HepG2 (cell line): Measurements from ENCODE around the gene POLR1G. TPM values are rescaled to one million over a fixed set of nuclear protein-coding genes. Genes with fewer than 3 reads are reported as not detected.

Experiments used
- DBP ChIP-seq: sonication (generic); formaldehyde crosslinking; IDR thresholded peaks from 2 replicates; pipeline ENCODE4 v1.4.0; 2020; ENCODE audit warnings: missing genetic modification reagents; ENCODE audit errors: not compliant biosample characterization
- ERF ChIP-seq: IDR thresholded peaks from 2 replicates; pipeline ENCODE4 v1.6.1; 2018; ENCODE audit warnings: missing biosample characterization, missing genetic modification reagents
- GABPB1 ChIP-seq: IDR thresholded peaks from 2 replicates; pipeline ENCODE4 v1.6.1; 2016; ENCODE audit warnings: mild to moderate bottlenecking, missing genetic modification reagents, moderate library complexity, missing compliant biosample characterization
- LBX2 ChIP-seq: sonication (generic); formaldehyde crosslinking; IDR thresholded peaks from 2 replicates; pipeline ENCODE4 v1.5.0; 2020; ENCODE audit warnings: missing genetic modification reagents, mild to moderate bottlenecking, borderline replicate concordance
- NRL ChIP-seq: sonication (generic); formaldehyde crosslinking; IDR thresholded peaks from 2 replicates; pipeline ENCODE4 v1.5.0; 2020; ENCODE audit warnings: missing genetic modification reagents, mild to moderate bottlenecking, moderate library complexity, borderline replicate concordance
- PHF20 ChIP-seq: sonication (generic); formaldehyde crosslinking; IDR thresholded peaks from 2 replicates; pipeline ENCODE4 v1.5.0; 2020; ENCODE audit warnings: mild to moderate bottlenecking, missing genetic modification reagents
- PRDM15 ChIP-seq: sonication (generic); formaldehyde crosslinking; IDR thresholded peaks from 2 replicates; pipeline ENCODE4 v1.4.0; 2020; ENCODE audit warnings: missing genetic modification reagents
- RBAK ChIP-seq: sonication (generic); formaldehyde crosslinking; IDR thresholded peaks from 2 replicates; pipeline ENCODE4 v1.5.1; 2020; ENCODE audit warnings: mild to moderate bottlenecking, missing genetic modification reagents
- REL ChIP-seq: sonication (generic); formaldehyde crosslinking; conservative IDR thresholded peaks from 2 replicates; pipeline ENCODE4 v1.8.0; 2022; ENCODE audit warnings: mild to moderate bottlenecking, missing genetic modification reagents, moderate library complexity
- REPIN1 ChIP-seq: sonication (generic); formaldehyde crosslinking; IDR thresholded peaks from 2 replicates; pipeline ENCODE4 v1.8.0; 2022; ENCODE audit warnings: missing genetic modification reagents, low read depth, mild to moderate bottlenecking, borderline replicate concordance
- SKI ChIP-seq: fragments of 450-650 bp; IDR thresholded peaks from one replicate; pipeline ENCODE4 v1.6.1; 2018; ENCODE audit warnings: mild to moderate bottlenecking; ENCODE audit not compliant: partially characterized antibody
- TBL1XR1 ChIP-seq: fragments of 150-350 bp; IDR thresholded peaks from 2 replicates; pipeline ENCODE4 v1.6.1; 2014; ENCODE audit warnings: borderline replicate concordance, low read length; ENCODE audit not compliant: partially characterized antibody
- TBP ChIP-seq: sonication (generic); formaldehyde crosslinking; IDR thresholded peaks from 2 replicates; pipeline ENCODE4 v1.5.0; 2020; ENCODE audit warnings: missing genetic modification reagents
- ZBTB21 ChIP-seq: sonication (generic); formaldehyde crosslinking; IDR thresholded peaks from 2 replicates; pipeline ENCODE4 v1.4.0; 2020; ENCODE audit warnings: missing genetic modification reagents
- ZBTB25 ChIP-seq: IDR thresholded peaks from 2 replicates; pipeline ENCODE4 v1.6.1; 2018; ENCODE audit warnings: missing genetic modification reagents
- ZNF24 ChIP-seq: fragments of 450-650 bp; IDR thresholded peaks from 2 replicates; pipeline ENCODE4 v1.6.1; 2017; ENCODE audit warnings: antibody characterized with exemption, mild to moderate bottlenecking
- ZNF256 ChIP-seq: sonication (generic); formaldehyde crosslinking; conservative IDR thresholded peaks from 2 replicates; pipeline ENCODE4 v1.4.0; 2020; ENCODE audit warnings: missing genetic modification reagents
- ZNF350 ChIP-seq: sonication (generic); formaldehyde crosslinking; IDR thresholded peaks from 2 replicates; pipeline ENCODE4 v1.4.0; 2020; ENCODE audit warnings: mild to moderate bottlenecking, low read depth, missing genetic modification reagents, borderline replicate concordance
- ZNF768 ChIP-seq: sonication (generic); formaldehyde crosslinking; IDR thresholded peaks from 2 replicates; pipeline ENCODE4 v1.4.0; 2020; ENCODE audit warnings: missing genetic modification reagents
- ZXDC ChIP-seq: sonication (generic); formaldehyde crosslinking; IDR thresholded peaks from 2 replicates; pipeline ENCODE4 v1.5.0; 2020; ENCODE audit warnings: mild to moderate bottlenecking, missing genetic modification reagents
- polyA plus RNA-seq, 8 experiments: library from polyadenylated mRNA; depleted of rRNA in 3 of 8; stranded (reverse) in 7 of 8; unstranded in 1 of 8; fragments of >200 nt; fragmentation: Illumina TruSeq in 4 of 8; extraction: Trizol in 4 of 8; gene quantifications; 2 replicates each; pipeline versions ENCODE4 v1.2.1 to v1.2.3, GENCODE V29; 2011 to 2016; ENCODE audit warnings: low read depth in 4 of 8, missing spikeins in 1 of 8, mixed read lengths in 1 of 8; ENCODE audit not compliant: insufficient read depth in 1 of 8
- total RNA-seq, 5 experiments: library from RNA; depleted of rRNA; stranded (reverse); fragments of >200 nt; fragmentation: Illumina TruSeq; extraction: Trizol; gene quantifications; 2 replicates each; pipeline ENCODE4 v1.2.3, GENCODE V29; 2016; ENCODE audit warnings: low read depth in 1 of 5

POLR1G gene
- total and polyA plus RNA-seq, 2 of the 13 experiments (the other 11 are each of a cell fraction or from before 2014, with no cell fraction given), result 3.5 to 20.8 TPM

- TF ChIP-seq ZNF24, result peak; percentile 31; the same call in 1 of the 2 replicates
- TF ChIP-seq RBAK (CRISPR knock-in tag), result no peak
- no peak for TF ChIP-seq ZNF256 (CRISPR knock-in tag)
- no peak for TF ChIP-seq TBP (CRISPR knock-in tag)
- peak; percentile 81; the same call in 1 of the 2 replicates for TF ChIP-seq ERF
- TF ChIP-seq SKI, result peak; percentile 90
- TF ChIP-seq PHF20 (CRISPR knock-in tag), result 0 out of 2 replicates have a peak, but pooled peaks have one; percentile 26
- no peak for TF ChIP-seq ZXDC (CRISPR knock-in tag)
- TF ChIP-seq REPIN1 (CRISPR knock-in tag), result peak; percentile 46; the same call in 1 of the 2 replicates
- TF ChIP-seq LBX2, result 0 out of 2 replicates have a peak, but pooled peaks have one; percentile 22
- TF ChIP-seq ZNF768 (CRISPR knock-in tag), result 0 out of 2 replicates have a peak, but pooled peaks have one; percentile 14
- TF ChIP-seq ZBTB21, result peak; percentile 83
- peak; percentile 76 for TF ChIP-seq ZBTB25 (CRISPR knock-in tag)
- TF ChIP-seq REL (CRISPR knock-in tag), result 0 out of 2 replicates have a peak, but pooled peaks have one; percentile 37
- TF ChIP-seq GABPB1 (CRISPR knock-in tag), result peak; percentile 89
- TF ChIP-seq TBL1XR1, result peak; percentile 46
- peak; percentile 56; the same call in 1 of the 2 replicates for TF ChIP-seq ZNF350 (CRISPR knock-in tag)
- TF ChIP-seq PRDM15 (CRISPR knock-in tag), result no peak
- peak; percentile 40; the same call in 1 of the 2 replicates for TF ChIP-seq NRL (CRISPR knock-in tag)
- no peak for TF ChIP-seq DBP (CRISPR knock-in tag)
These were observed 37.2 kb downstream of the POLR1G start (continued) for GRCh38 chr19:45443462-45444317.
